CD8-positive, alpha-beta memory T cell (primary cell): ENCODE measurements around the gene PUS7. TPM values are rescaled to one million over a fixed set of nuclear protein-coding genes. Genes with fewer than 3 reads are reported as not detected.
A peak's percentile ranks its signal among the peaks of the same experiment; 100 is the strongest.
"Not testable (repeated sequence)": the region's sequence is repeated elsewhere in the genome, so short reads cannot be mapped to it uniquely, and the experiment has no call there.

Experiments used
- CTCF ChIA-PET: fragments of 350-600 bp; sonication (Branson Sonifier 250); formaldehyde crosslinking; loops from one replicate; lab custom pipeline; 2021; ENCODE audit warnings: antibody characterized with exemption; lab: Charles Lee
- POLR2A ChIA-PET: fragments of 350-600 bp; sonication (Branson Sonifier 250); formaldehyde crosslinking; loops from one replicate; lab custom pipeline; 2021; ENCODE audit warnings: antibody characterized with exemption; lab: Charles Lee
- DNase-seq, 5 donors: peaks; one replicate each; pipeline versions ENCODE4 v3.0.0 to v3.0.0-alpha.2; 2020 to 2022; ENCODE audit warnings: mixed read lengths in 1 of 5
- H3K27ac ChIP-seq: one replicate; pipeline ENCODE4 v1.7.0; 2013; ENCODE audit warnings: low read depth, mild to moderate bottlenecking, low read length, moderate library complexity
- H3K27me3 ChIP-seq: 2 replicates; pipeline ENCODE4 v1.7.0; 2013; ENCODE audit warnings: low read length, mild to moderate bottlenecking; ENCODE audit not compliant: insufficient read depth, poor library complexity, severe bottlenecking
- H3K36me3 ChIP-seq: 2 replicates; pipeline ENCODE4 v1.7.0; 2013; ENCODE audit warnings: mild to moderate bottlenecking, low read length, moderate library complexity; ENCODE audit not compliant: insufficient read depth
- H3K4me1 ChIP-seq: 2 replicates; pipeline ENCODE4 v1.7.0; 2013; ENCODE audit warnings: mild to moderate bottlenecking, low read length, moderate library complexity; ENCODE audit not compliant: insufficient read depth
- H3K4me3 ChIP-seq: 2 replicates; pipeline ENCODE4 v1.7.0; 2013; ENCODE audit warnings: mild to moderate bottlenecking, low read length
- H3K9me3 ChIP-seq: 2 replicates; pipeline ENCODE4 v1.7.0; 2013; ENCODE audit warnings: mild to moderate bottlenecking, low read length
- H3K27ac Mint-ChIP-seq, 8 donors: one replicate each; pipeline ENCODE4 v1.8.0; 2020 to 2021; ENCODE audit warnings: mixed read lengths in 8 of 8, mild to moderate bottlenecking in 6 of 8, inconsistent platforms in 3 of 8, moderate library complexity in 3 of 8
- H3K27me3 Mint-ChIP-seq, 2 donors: one replicate each; pipeline ENCODE4 v1.8.0; 2020 to 2021; ENCODE audit warnings: mixed read lengths in 2 of 2, mild to moderate bottlenecking in 1 of 2, moderate library complexity in 1 of 2
- H3K36me3 Mint-ChIP-seq, 3 donors: one replicate each; pipeline ENCODE4 v1.8.0; 2020 to 2021; ENCODE audit warnings: mixed read lengths in 3 of 3, inconsistent platforms in 1 of 3, mild to moderate bottlenecking in 1 of 3
- H3K4me1 Mint-ChIP-seq, 3 donors: one replicate each; pipeline ENCODE4 v1.8.0; 2020 to 2021; ENCODE audit warnings: mixed read lengths in 3 of 3, inconsistent platforms in 1 of 3, mild to moderate bottlenecking in 1 of 3
- H3K4me3 Mint-ChIP-seq, 7 donors: one replicate each; pipeline ENCODE4 v1.8.0; 2020 to 2021; ENCODE audit warnings: mixed read lengths in 7 of 7, mild to moderate bottlenecking in 6 of 7, moderate library complexity in 4 of 7, inconsistent platforms in 2 of 7
- H3K9me3 Mint-ChIP-seq, 5 donors: one replicate each; pipeline ENCODE4 v1.8.0; 2020 to 2022; ENCODE audit warnings: mixed read lengths in 5 of 5, mild to moderate bottlenecking in 3 of 5, moderate library complexity in 2 of 5, inconsistent platforms in 1 of 5
- polyA plus RNA-seq: library from polyadenylated mRNA; unstranded; fragments of 300-500 nt; fragmentation: Illumina TruSeq; gene quantifications from one replicate; pipeline ENCODE4 v1.2.3, GENCODE V29; 2021
- total RNA-seq, 2 experiments: library from RNA; stranded (reverse); gene quantifications; one replicate each; pipeline ENCODE4 v1.2.3, GENCODE V29; 2021

PUS7 gene
- total and polyA plus RNA-seq, 3 experiments from 2014 or later: 5.2 to 31.6 (median 30.4) TPM

DNA sequence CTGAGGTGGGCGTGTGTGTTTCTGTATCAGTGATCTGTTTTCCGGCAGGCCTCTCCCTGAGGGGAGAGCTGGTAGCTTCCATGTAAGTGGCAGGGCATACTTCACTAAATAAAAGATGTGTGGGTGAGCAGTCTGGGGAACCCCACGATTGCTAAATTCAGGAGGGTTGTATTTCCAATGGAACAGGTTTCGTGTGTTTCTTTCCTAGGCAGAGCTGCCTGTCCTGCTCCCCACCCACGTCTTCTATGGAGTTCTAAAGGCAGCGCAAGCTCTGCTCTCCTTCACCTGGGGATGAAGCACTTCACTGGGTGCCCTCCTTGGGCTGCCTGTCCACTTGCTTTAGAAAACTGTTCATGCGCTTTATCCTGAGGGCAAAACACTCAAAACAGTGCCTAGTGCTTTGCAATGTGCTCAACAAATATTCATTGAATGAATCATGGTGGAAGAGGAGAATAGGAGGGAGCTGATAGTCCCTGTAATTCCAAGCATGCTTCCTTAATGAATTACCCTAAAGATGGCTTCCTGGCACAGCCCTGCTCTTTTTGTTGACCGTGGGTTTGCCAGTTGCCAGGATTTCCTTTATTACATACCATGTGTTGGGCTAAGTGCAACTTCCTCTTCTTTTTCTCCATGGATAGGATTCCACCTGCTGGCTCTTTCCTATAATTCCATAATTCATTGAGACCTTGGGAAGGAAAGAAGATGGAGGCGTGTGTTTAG, 82.7 kb downstream of the PUS7 start:
- CTCF ChIA-PET: interaction anchor here (1.5 to 2.4 kb wide), 2 partner anchors 9 kb away, joined by 4 to 11 read pairs; no protein-coding TSS in a partner anchor
- Mint-ChIP-seq H3K36me3 (no peaks in the 10 kb centered on the region), H3K27ac (no peak overlapping the region), H3K9me3 (no peaks in the 10 kb centered on the region), H3K27me3 (no peaks in the 10 kb centered on the region), H3K4me1 (peaks cover under 1 to 8% (median 6%) of the 10 kb centered on the region in 3 donors), H3K4me3 (no peak overlapping the region)
- no peak for DNase-seq
- Histone ChIP-seq H3K27ac (no peak overlapping the region), H3K4me1 (no peaks in the 10 kb centered on the region), H3K27me3 (no peaks in the 10 kb centered on the region), H3K36me3 (no peaks in the 10 kb centered on the region), H3K4me3 (no peak overlapping the region), H3K9me3 (no peaks in the 10 kb centered on the region)
- POLR2A ChIA-PET: no interaction called here

DNA sequence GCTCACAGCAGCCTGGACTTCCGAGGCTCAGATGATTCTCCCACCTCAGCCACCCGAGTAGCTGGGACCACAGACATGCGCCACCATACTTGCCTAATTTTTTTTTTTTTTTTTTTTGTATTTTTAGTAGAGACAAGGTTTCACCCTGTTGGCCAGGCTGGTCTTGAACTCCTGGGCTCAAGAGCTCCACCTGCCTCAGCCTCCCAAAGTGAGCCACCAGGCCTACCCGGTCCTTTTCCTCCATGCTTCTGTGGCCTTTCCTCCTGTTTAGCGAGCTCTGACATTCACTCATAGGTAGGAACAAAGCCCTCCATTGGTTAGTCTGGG, 83.3 kb downstream of the PUS7 start:
- peak overlapping the region in 1 of 8 donors; percentile 30 for H3K27ac Mint-ChIP-seq
- POLR2A ChIA-PET: no interaction called here

DNA sequence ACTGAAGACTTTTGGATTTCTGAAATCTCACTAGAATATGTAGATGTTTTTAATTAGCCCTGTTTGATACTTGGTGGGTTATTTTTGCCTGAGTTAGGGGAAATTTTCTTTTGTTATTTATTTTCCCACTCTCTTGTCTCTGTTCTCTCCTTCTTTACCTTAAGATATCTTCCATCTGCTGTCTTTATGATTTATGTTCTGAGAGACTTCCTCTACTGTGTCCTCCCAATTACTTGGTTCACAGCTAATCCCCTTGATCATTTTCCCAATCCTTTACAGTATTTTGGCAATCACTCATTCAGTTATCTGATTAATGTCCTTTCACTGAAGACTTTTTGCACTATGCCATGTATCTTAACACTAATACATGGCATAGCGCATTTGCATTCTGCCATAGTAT, 83.8 kb downstream of the PUS7 start:
- Mint-ChIP-seq H3K36me3 (no peaks in the 10 kb centered on the region), H3K27ac (no peak overlapping the region), H3K4me1 (peaks cover 0 to 8% (median 3%) of the 10 kb centered on the region in 3 donors), H3K9me3 (no peaks in the 10 kb centered on the region), H3K4me3 (no peak overlapping the region), H3K27me3 (no peaks in the 10 kb centered on the region)
- no peaks in the 10 kb centered on the region for H3K9me3 ChIP-seq
- H3K4me1 ChIP-seq: no peaks in the 10 kb centered on the region
- H3K27me3 ChIP-seq: no peaks in the 10 kb centered on the region
- no peak overlapping the region for H3K4me3 ChIP-seq
- H3K27ac ChIP-seq: no peak overlapping the region
- no peaks in the 10 kb centered on the region for H3K36me3 ChIP-seq
- POLR2A ChIA-PET: no interaction called here
- CTCF ChIA-PET: interaction anchor here (0.6 to 2.4 kb wide), 3 partner anchors 8 to 298 kb away, joined by 3 to 11 read pairs (median 4); no protein-coding TSS in a partner anchor
- no peak for DNase-seq

More for the DNA sequence above, 83.3 kb downstream of the PUS7 start:
- H3K4me1 ChIP-seq: no peaks in the 10 kb centered on the region
- no peaks in the 10 kb centered on the region for H3K36me3 Mint-ChIP-seq
- no peak for DNase-seq
- CTCF ChIA-PET: interaction anchor here (0.6 to 2.4 kb wide), 3 partner anchors 8 to 299 kb away, joined by 3 to 11 read pairs (median 4); no protein-coding TSS in a partner anchor
- no peaks in the 10 kb centered on the region for H3K36me3 ChIP-seq
- H3K27ac ChIP-seq: no peak overlapping the region
- no peaks in the 10 kb centered on the region for H3K27me3 ChIP-seq
- H3K4me3 ChIP-seq: no peak overlapping the region
- peaks cover 0 to 8% (median 3%) of the 10 kb centered on the region in 3 donors for H3K4me1 Mint-ChIP-seq
- no peak overlapping the region for H3K4me3 Mint-ChIP-seq
- no peaks in the 10 kb centered on the region for H3K9me3 ChIP-seq
- no peaks in the 10 kb centered on the region for H3K9me3 Mint-ChIP-seq
- no peaks in the 10 kb centered on the region for H3K27me3 Mint-ChIP-seq

DNA sequence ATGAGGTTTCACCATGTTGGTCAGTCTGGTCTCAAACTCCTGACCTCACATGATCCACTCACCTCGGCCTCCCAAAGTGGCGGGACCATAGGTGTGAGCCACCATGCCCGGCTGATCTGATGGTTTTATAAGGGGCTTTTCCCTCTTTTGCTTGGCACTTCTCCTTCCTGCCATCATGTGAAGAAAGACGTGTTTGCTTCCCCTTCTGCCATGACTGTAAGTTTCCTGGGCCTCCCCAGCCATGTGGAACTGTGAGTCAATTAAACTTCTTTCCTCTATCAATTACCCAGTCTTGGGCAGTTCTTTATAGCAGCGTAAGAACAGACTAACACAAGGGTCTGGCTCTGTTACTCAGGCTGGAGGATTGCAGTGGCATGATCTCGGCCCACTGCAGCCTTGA, 84.7 kb downstream of the PUS7 start:
- POLR2A ChIA-PET, H3K9me3 ChIP-seq, H3K4me1 ChIP-seq, H3K4me3 Mint-ChIP-seq, H3K27ac ChIP-seq, H3K27me3 ChIP-seq, H3K4me3 ChIP-seq, H3K36me3 Mint-ChIP-seq, H3K36me3 ChIP-seq, H3K4me1 Mint-ChIP-seq, H3K27me3 Mint-ChIP-seq, H3K9me3 Mint-ChIP-seq, DNase-seq: not testable (repeated sequence)
- H3K27ac Mint-ChIP-seq: peak overlapping the region in 2 of 8 donors; percentile 7 to 76
- CTCF ChIA-PET: interaction anchor here (0.7 kb wide), 1 partner anchor 279 kb away, joined by 3 read pairs; no protein-coding TSS in a partner anchor

GRCh38 chr7:105429746-105430612, 92.1 kb downstream of the PUS7 start:
- Mint-ChIP-seq H3K9me3 (no peaks in the 10 kb centered on the region), H3K4me3 (no peak overlapping the region), H3K36me3 (no peaks in the 10 kb centered on the region), H3K27me3 (no peaks in the 10 kb centered on the region), H3K4me1 (peaks cover 3 to 10% (median 7%) of the 10 kb centered on the region in 3 donors), H3K27ac (peak overlapping the region in 5 of 8 donors; percentile 23 to 70 (median 46))
- Histone ChIP-seq H3K4me1 (no peaks in the 10 kb centered on the region), H3K9me3 (no peaks in the 10 kb centered on the region), H3K27me3 (no peaks in the 10 kb centered on the region), H3K4me3 (no peak overlapping the region), H3K36me3 (no peaks in the 10 kb centered on the region), H3K27ac (no peak overlapping the region)
- POLR2A ChIA-PET: interaction anchor here (0.8 kb wide), 1 partner anchor 102 kb away, joined by 3 read pairs; no protein-coding TSS in a partner anchor
- DNase-seq: peak; percentile 15 to 65 (median 36)
- CTCF ChIA-PET: interaction anchor here (0.7 to 2.5 kb wide), 21 partner anchors 9 to 449 kb away, joined by 3 to 11 read pairs (median 4); partner anchors contain the start of gene RINT1

- H3K27ac ChIP-seq: no peak overlapping the region
- Mint-ChIP-seq H3K4me1 (peaks cover 5 to 13% (median 7%) of the 10 kb centered on the region in 3 donors), H3K4me3 (no peak overlapping the region), H3K36me3 (no peaks in the 10 kb centered on the region), H3K27me3 (no peaks in the 10 kb centered on the region), H3K27ac (peak overlapping the region in 2 of 8 donors; percentile 46 to 84), H3K9me3 (no peaks in the 10 kb centered on the region)
- H3K4me3 ChIP-seq: no peak overlapping the region
- POLR2A ChIA-PET: interaction anchor here (0.6 to 0.8 kb wide), 2 partner anchors 16 to 700 kb away, joined by 3 read pairs; no protein-coding TSS in a partner anchor
- CTCF ChIA-PET: no interaction called here
- no peaks in the 10 kb centered on the region for H3K27me3 ChIP-seq
- H3K36me3 ChIP-seq: no peaks in the 10 kb centered on the region
- DNase-seq: no peak
- H3K9me3 ChIP-seq: no peaks in the 10 kb centered on the region
- H3K4me1 ChIP-seq: no peaks in the 10 kb centered on the region
Measured at GRCh38 chr7:105426606-105427146, 95.4 kb downstream of the PUS7 start.

- peaks cover 0 to 3% (median 2%) of the 10 kb centered on the region in 3 donors for H3K4me1 Mint-ChIP-seq
- POLR2A ChIA-PET: no interaction called here
Measured at GRCh38 chr7:105423987-105424386, 98.1 kb downstream of the PUS7 start.

More at GRCh38 chr7:105423987-105424386, 98.1 kb downstream of the PUS7 start:
- no peaks in the 10 kb centered on the region for H3K9me3 ChIP-seq
- Mint-ChIP-seq H3K36me3 (no peaks in the 10 kb centered on the region), H3K9me3 (no peaks in the 10 kb centered on the region), H3K27me3 (no peaks in the 10 kb centered on the region), H3K27ac (no peak overlapping the region), H3K4me3 (no peak overlapping the region)
- H3K27me3 ChIP-seq: no peaks in the 10 kb centered on the region
- no peaks in the 10 kb centered on the region for H3K36me3 ChIP-seq
- no peak for DNase-seq
- no peaks in the 10 kb centered on the region for H3K4me1 ChIP-seq
- no peak overlapping the region for H3K27ac ChIP-seq
- H3K4me3 ChIP-seq: no peak overlapping the region
- CTCF ChIA-PET: no interaction called here
